CD4-positive, alpha-beta T cell treated with Interferon gamma for 1 hour (primary cell): ENCODE results near the gene CDCP1.
A peak's percentile ranks its signal among the peaks of the same experiment; 100 is the strongest.
"Not testable (repeated sequence)": the region's sequence is repeated elsewhere in the genome, so short reads cannot be mapped to it uniquely, and the experiment has no call there.

ENCODE experiments used
- DNase-seq: peaks from one replicate; pipeline ENCODE4 v3.0.0-alpha.2; 2020

CDCP1 gene

GRCh38 chr3:45171283-45171682, 25.1 kb upstream of the CDCP1 start:
- no peak for DNase-seq

- DNase-seq, result no peak
Observed at GRCh38 chr3:45170096-45170495, 23.9 kb upstream of the CDCP1 start.

- DNase-seq, result no peak
Observed at GRCh38 chr3:45169125-45169904, 23.1 kb upstream of the CDCP1 start.

DNA sequence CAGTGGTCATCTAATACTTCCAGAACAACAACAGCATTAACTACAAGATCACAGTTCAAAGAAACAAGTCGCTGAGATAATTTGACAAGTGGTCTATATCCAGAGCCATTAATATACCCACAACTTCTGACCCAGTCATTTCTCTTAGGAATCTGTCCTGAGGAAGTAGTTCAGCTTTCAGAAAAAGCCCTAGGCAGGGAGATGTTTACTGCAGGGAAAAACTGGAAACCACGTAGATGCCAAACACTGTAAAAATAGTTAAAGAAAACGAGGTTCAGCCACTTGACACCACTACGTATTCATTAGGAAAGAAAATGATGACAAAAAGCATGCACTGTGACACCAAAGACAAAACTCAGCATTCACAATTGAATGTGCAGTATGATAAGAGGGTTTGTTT, 22.3 kb upstream of the CDCP1 start:
- DNase-seq, result no peak

- peak; percentile 82 for DNase-seq
Observed at GRCh38 chr3:45167011-45167911, 21.1 kb upstream of the CDCP1 start.

- no peak for DNase-seq
Observed at GRCh38 chr3:45166321-45166879, 20.2 kb upstream of the CDCP1 start.

DNA sequence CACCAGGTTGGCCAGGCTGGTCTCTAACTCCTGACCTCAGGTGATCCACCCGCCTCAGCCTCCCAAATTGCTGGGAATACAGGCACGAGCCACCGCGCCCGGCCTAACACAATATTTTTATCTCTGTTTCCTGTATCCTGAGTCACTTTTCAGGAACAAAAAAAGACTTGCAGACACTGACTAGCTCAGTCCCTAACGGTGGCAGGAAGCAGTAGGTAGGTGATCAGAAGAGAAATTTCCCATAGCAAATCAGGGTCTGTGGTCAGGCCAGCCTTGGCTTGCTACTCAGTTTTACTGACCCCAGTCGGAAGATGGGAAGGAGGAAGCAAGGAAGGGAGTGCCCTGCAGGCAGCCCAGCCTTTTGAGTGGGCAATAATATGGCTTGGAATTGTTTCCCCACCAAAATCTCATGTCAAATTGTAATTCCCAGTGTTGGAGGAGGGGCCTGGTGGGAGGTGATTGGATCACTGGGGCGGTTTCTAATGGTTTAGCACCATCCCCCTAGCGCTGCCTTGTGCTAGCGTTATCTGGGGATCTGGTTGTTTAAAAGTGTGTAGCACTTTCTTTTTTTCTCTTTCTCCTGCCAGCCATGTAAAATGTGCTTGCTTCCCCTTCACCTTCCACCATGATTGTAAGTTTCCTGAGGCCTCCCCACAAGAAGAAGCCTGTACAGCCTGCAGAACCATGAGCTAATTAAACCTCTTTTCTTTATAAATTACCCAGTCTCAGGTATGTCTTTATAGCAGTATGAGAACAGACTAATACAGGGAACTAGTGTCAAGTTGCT, 19.5 kb upstream of the CDCP1 start:
- DNase-seq, result no peak

DNA sequence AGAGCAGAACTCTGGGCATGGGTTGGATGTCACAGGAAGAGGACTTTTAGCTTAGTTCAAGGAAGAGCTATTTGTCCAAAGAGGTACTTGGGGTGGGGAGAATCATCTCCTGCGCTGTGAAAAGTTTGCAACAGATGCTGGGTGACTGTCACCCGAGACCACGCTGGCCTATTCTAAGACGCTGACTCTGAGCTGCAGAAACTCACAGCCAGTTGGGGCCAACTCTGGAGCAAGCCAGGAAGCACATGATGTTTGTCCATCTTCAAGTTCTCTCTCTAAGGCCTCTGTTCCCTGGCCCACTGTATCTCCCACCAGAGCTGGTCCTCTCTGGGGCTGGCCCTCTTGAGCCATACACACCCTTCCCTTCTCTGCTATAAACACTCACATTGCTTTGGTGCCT, 17.9 kb upstream of the CDCP1 start:
- no peak for DNase-seq

- no peak for DNase-seq
Observed at GRCh38 chr3:45163481-45163880, 17.3 kb upstream of the CDCP1 start.

GRCh38 chr3:45154641-45155147, 8.5 kb upstream of the CDCP1 start:
- no peak for DNase-seq

DNA sequence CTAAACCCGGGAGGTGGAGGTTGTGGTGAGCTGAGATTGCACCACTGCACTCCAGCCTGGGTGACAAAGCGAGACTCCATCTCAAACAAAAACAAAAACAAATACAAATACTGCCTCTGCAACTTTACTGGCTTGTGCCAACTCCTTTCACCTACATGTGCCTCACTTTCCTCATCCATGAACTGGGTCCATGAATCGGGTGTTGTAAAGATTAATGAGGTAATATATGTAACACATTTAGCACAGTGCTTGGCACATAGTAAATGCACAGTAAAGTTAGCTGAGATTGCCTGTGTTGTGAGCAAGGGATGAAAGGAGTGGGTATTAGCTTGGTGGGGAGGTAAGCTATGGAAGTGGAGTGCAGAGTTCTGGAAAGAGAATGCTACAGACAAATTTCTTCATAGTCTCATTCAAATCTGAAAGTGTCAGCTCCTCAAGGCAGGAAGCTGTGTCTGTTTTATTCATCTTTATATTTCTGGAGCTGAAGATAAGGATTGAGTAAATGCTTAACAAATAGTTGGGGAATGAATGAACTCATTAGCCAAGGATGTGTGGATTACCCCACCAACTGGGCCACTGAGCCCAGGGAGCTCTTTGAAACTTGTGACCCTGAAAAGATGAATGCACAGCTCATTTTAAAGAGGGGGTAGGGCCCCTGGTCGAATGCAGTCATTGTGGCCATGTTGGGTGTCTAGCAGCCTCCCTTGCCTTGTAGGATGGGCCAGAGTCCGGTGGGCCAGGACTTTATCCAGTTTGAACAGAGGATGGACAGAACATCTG, 7.7 kb upstream of the CDCP1 start:
- DNase-seq, result no peak

- DNase-seq, result no peak
Observed at GRCh38 chr3:45152307-45152706, 6.1 kb upstream of the CDCP1 start.

- no peak for DNase-seq
Observed at GRCh38 chr3:45151100-45151499, 4.9 kb upstream of the CDCP1 start.

- DNase-seq, result no peak
Observed at GRCh38 chr3:45148921-45149320, 2.7 kb upstream of the CDCP1 start.

- DNase-seq, result no peak
Observed at GRCh38 chr3:45145223-45145622, 955 bp downstream of the CDCP1 start.

DNA sequence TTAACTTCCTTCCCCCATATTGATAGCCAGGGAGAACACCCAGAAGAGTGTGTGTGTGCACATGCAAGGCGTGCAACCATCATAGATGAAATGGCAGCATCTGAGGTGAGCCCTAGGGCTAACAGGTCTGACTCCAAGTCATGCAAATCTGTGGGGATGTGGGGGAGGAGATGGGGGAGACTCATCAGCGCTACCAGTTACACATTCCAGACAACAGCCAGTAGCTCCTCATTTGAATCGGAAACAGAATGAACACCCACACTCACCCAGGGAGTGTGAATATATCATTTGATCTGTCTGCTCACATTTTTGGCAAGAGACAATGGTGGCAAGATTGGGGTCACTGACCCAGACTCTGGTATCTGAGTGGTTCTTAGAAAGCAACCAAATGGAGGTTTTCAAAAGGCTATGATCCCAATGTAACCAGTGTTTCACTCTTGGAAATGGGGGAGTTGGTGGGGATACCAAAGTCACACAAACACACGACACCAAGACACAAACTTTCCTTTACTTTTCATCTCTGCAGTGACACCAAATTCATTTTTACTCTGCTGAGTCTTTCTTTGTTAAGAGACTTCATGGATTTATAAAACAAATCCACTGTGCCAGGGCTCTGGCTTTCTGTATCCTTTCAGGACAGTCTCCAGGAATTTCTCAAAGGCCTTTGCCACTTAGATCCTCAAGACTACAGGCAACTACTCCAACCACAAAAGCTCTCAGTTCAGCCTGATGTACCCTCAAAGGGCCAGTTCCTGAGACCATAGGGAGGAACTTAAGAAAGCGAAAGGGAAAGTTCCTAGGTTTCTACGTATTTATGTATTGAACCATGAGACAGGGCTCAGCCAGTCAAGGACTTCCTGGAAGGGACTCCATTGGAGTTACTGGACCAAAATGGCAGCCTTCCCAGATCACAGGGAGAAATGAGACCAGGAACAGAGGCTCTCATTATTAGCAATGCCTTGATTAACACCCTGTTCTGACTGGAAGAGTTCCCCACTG, 2.2 kb downstream of the CDCP1 start:
- no peak for DNase-seq

GRCh38 chr3:45140770-45141155, 5.4 kb downstream of the CDCP1 start:
- DNase-seq, result not testable (repeated sequence)

GRCh38 chr3:45140141-45140769, 5.9 kb downstream of the CDCP1 start:
- no peak for DNase-seq

DNA sequence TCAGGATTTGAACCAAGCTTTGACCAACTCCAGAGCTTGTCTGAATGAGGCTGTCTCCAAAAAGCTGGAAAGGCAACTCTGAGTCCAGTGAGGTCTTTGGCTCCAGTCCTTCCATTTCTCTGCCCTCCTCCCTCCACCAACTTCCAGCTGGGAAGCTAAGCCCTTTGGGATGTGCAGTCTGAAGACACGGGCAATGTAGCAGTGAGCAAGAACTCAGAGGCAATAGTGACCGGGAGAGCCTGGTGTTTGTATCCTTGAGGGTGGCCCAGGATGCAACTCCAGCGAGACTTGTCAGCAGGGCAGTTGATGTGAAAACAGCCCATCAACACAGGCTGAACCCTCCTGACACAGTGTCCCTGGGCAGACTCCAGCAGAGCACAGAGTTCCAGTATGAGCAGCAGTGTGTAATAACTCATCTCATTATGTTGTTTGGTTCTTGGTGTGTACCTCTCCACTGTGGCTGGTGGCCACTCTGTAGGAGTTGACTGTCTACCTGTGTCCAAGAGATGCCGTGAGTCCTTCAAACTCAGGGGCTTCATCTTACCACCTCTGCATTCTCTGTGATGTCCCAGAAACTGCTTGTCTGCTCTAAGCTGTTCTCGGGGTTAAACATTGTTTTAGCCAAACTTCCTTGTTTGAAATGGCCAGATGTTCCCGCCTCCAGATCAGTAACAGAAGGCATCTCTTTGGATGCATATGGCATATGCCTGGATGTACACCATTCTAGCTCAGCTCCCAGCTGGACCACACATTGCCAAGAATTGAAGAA, 6.6 kb downstream of the CDCP1 start:
- no peak for DNase-seq
